CD8-positive, alpha-beta memory T cell (primary cell): ENCODE results near the gene TMEM117. TPM values are rescaled to one million over a fixed set of nuclear protein-coding genes. Genes with fewer than 3 reads are reported as not detected.

ENCODE experiments used
- CTCF ChIA-PET: fragments of 350-600 bp; sonication (Branson Sonifier 250); formaldehyde crosslinking; loops from one replicate; lab custom pipeline; 2021; ENCODE audit warnings: antibody characterized with exemption; lab: Charles Lee
- POLR2A ChIA-PET: fragments of 350-600 bp; sonication (Branson Sonifier 250); formaldehyde crosslinking; loops from one replicate; lab custom pipeline; 2021; ENCODE audit warnings: antibody characterized with exemption; lab: Charles Lee
- DNase-seq, 5 donors: peaks; one replicate each; pipeline versions ENCODE4 v3.0.0 to v3.0.0-alpha.2; 2020 to 2022; ENCODE audit warnings: mixed read lengths in 1 of 5
- H3K27ac ChIP-seq: one replicate; pipeline ENCODE4 v1.7.0; 2013; ENCODE audit warnings: low read depth, mild to moderate bottlenecking, low read length, moderate library complexity
- H3K27me3 ChIP-seq: 2 replicates; pipeline ENCODE4 v1.7.0; 2013; ENCODE audit warnings: low read length, mild to moderate bottlenecking; ENCODE audit not compliant: insufficient read depth, poor library complexity, severe bottlenecking
- H3K36me3 ChIP-seq: 2 replicates; pipeline ENCODE4 v1.7.0; 2013; ENCODE audit warnings: mild to moderate bottlenecking, low read length, moderate library complexity; ENCODE audit not compliant: insufficient read depth
- H3K4me1 ChIP-seq: 2 replicates; pipeline ENCODE4 v1.7.0; 2013; ENCODE audit warnings: mild to moderate bottlenecking, low read length, moderate library complexity; ENCODE audit not compliant: insufficient read depth
- H3K4me3 ChIP-seq: 2 replicates; pipeline ENCODE4 v1.7.0; 2013; ENCODE audit warnings: mild to moderate bottlenecking, low read length
- H3K9me3 ChIP-seq: 2 replicates; pipeline ENCODE4 v1.7.0; 2013; ENCODE audit warnings: mild to moderate bottlenecking, low read length
- H3K27ac Mint-ChIP-seq, 8 donors: one replicate each; pipeline ENCODE4 v1.8.0; 2020 to 2021; ENCODE audit warnings: mixed read lengths in 8 of 8, mild to moderate bottlenecking in 6 of 8, inconsistent platforms in 3 of 8, moderate library complexity in 3 of 8
- H3K27me3 Mint-ChIP-seq, 2 donors: one replicate each; pipeline ENCODE4 v1.8.0; 2020 to 2021; ENCODE audit warnings: mixed read lengths in 2 of 2, mild to moderate bottlenecking in 1 of 2, moderate library complexity in 1 of 2
- H3K36me3 Mint-ChIP-seq, 3 donors: one replicate each; pipeline ENCODE4 v1.8.0; 2020 to 2021; ENCODE audit warnings: mixed read lengths in 3 of 3, inconsistent platforms in 1 of 3, mild to moderate bottlenecking in 1 of 3
- H3K4me1 Mint-ChIP-seq, 3 donors: one replicate each; pipeline ENCODE4 v1.8.0; 2020 to 2021; ENCODE audit warnings: mixed read lengths in 3 of 3, inconsistent platforms in 1 of 3, mild to moderate bottlenecking in 1 of 3
- H3K4me3 Mint-ChIP-seq, 7 donors: one replicate each; pipeline ENCODE4 v1.8.0; 2020 to 2021; ENCODE audit warnings: mixed read lengths in 7 of 7, mild to moderate bottlenecking in 6 of 7, moderate library complexity in 4 of 7, inconsistent platforms in 2 of 7
- H3K9me3 Mint-ChIP-seq, 5 donors: one replicate each; pipeline ENCODE4 v1.8.0; 2020 to 2022; ENCODE audit warnings: mixed read lengths in 5 of 5, mild to moderate bottlenecking in 3 of 5, moderate library complexity in 2 of 5, inconsistent platforms in 1 of 5
- polyA plus RNA-seq: library from polyadenylated mRNA; unstranded; fragments of 300-500 nt; fragmentation: Illumina TruSeq; gene quantifications from one replicate; pipeline ENCODE4 v1.2.3, GENCODE V29; 2021
- total RNA-seq, 2 experiments: library from RNA; stranded (reverse); gene quantifications; one replicate each; pipeline ENCODE4 v1.2.3, GENCODE V29; 2021

Gene TMEM117
- total and polyA plus RNA-seq, 3 experiments from 2014 or later: 1.4 to 6.2 (median 1.8) TPM

GRCh38 chr12:43824207-43824775 lies 11.6 kb upstream of the TMEM117 start:
- Histone ChIP-seq H3K9me3 (no peaks in the 10 kb centered on the region), H3K4me3 (no peak overlapping the region), H3K36me3 (no peaks in the 10 kb centered on the region), H3K27me3 (no peaks in the 10 kb centered on the region), H3K4me1 (no peaks in the 10 kb centered on the region), H3K27ac (no peak overlapping the region)
- CTCF ChIA-PET: no interaction called here
- Mint-ChIP-seq H3K9me3 (no peaks in the 10 kb centered on the region), H3K27ac (peak overlapping the region in 1 of 8 donors; percentile 13), H3K4me1 (peaks cover 0 to 6% (median 4%) of the 10 kb centered on the region in 3 donors), H3K27me3 (peaks cover 0 to 9% of the 10 kb centered on the region in 2 donors), H3K4me3 (no peak overlapping the region), H3K36me3 (peaks cover 0 to 1% (median 0%) of the 10 kb centered on the region in 3 donors)
- POLR2A ChIA-PET: interaction anchor here (1.7 kb wide), 1 partner anchor 18 kb away, joined by 6 read pairs; the partner anchor contains the start of gene TWF1
- no peak for DNase-seq

DNA sequence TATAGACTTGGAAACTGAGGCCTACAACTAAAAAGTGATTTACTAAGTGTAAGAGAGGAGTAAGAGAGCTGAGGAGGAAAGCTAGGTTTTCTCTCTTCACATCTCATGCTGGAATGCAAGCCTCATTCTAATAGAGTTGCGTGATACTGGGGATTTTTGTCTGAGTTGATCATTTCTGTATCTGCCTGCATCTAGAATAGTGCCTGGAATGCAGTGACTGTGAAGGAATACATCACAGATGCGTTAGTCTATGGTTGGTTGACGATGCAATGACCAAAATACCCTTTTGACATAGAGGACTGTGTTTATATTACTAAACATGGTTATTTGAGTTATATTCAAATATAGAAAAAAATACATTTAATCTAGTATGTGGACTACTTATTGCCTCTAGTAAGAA lies 9.2 kb upstream of the TMEM117 start:
- Mint-ChIP-seq H3K9me3 (no peaks in the 10 kb centered on the region), H3K27ac (no peak overlapping the region), H3K4me1 (peaks cover 8 to 11% (median 9%) of the 10 kb centered on the region in 3 donors), H3K4me3 (no peak overlapping the region), H3K27me3 (peaks cover 0 to 1% of the 10 kb centered on the region in 2 donors), H3K36me3 (peaks cover 0 to 1% (median 0%) of the 10 kb centered on the region in 3 donors)
- Histone ChIP-seq H3K36me3 (no peaks in the 10 kb centered on the region), H3K4me1 (peaks cover 7% of the 10 kb centered on the region), H3K9me3 (no peaks in the 10 kb centered on the region), H3K27ac (no peak overlapping the region), H3K4me3 (no peak overlapping the region), H3K27me3 (no peaks in the 10 kb centered on the region)
- DNase-seq: no peak
- ChIA-PET POLR2A (no interaction called here), CTCF (interaction anchor here (1.0 kb wide), 1 partner anchor 9 kb away, joined by 3 read pairs; the partner anchor contains the start of gene TMEM117)

GRCh38 chr12:43827093-43827492 lies 8.8 kb upstream of the TMEM117 start:
- Mint-ChIP-seq H3K4me3 (peak overlapping the region in 1 of 7 donors; percentile 3), H3K36me3 (peaks cover 0 to 1% (median 0%) of the 10 kb centered on the region in 3 donors), H3K27me3 (no peaks in the 10 kb centered on the region), H3K27ac (peak overlapping the region in 2 of 8 donors; percentile 23 to 54), H3K9me3 (no peaks in the 10 kb centered on the region), H3K4me1 (peaks cover 13 to 16% (median 13%) of the 10 kb centered on the region in 3 donors)
- CTCF ChIA-PET: no interaction called here
- H3K27me3 ChIP-seq: no peaks in the 10 kb centered on the region
- no peak overlapping the region for H3K4me3 ChIP-seq
- DNase-seq: no peak
- peaks cover 11% of the 10 kb centered on the region for H3K4me1 ChIP-seq
- H3K27ac ChIP-seq: no peak overlapping the region
- no peaks in the 10 kb centered on the region for H3K36me3 ChIP-seq
- no peaks in the 10 kb centered on the region for H3K9me3 ChIP-seq
- POLR2A ChIA-PET: no interaction called here

- DNase-seq: peak in 2 of 5 donors; percentile 25 to 34
- CTCF ChIA-PET: interaction anchor here (1.2 kb wide), 1 partner anchor 74 kb away, joined by 3 read pairs; the partner anchor contains the start of genes IRAK4 and PUS7L
- Histone ChIP-seq H3K36me3 (no peaks in the 10 kb centered on the region), H3K27me3 (no peaks in the 10 kb centered on the region), H3K4me1 (peaks cover 36% of the 10 kb centered on the region), H3K9me3 (no peaks in the 10 kb centered on the region), H3K4me3 (no peak overlapping the region), H3K27ac (no peak overlapping the region)
- peak overlapping the region in 6 of 7 donors; percentile 11 to 75 (median 45) for H3K4me3 Mint-ChIP-seq
- H3K27ac Mint-ChIP-seq: peak overlapping the region in 7 of 8 donors; percentile 26 to 89 (median 83)
- POLR2A ChIA-PET: interaction anchor here (4.6 kb wide), 1 partner anchor 27 kb away, joined by 35 read pairs; the partner anchor contains the start of gene TWF1
- H3K9me3 Mint-ChIP-seq: no peaks in the 10 kb centered on the region
- peaks cover 40 to 49% (median 46%) of the 10 kb centered on the region in 3 donors for H3K4me1 Mint-ChIP-seq
- H3K27me3 Mint-ChIP-seq: no peaks in the 10 kb centered on the region
- H3K36me3 Mint-ChIP-seq: peaks cover 0 to 5% (median 1%) of the 10 kb centered on the region in 3 donors
Observed at GRCh38 chr12:43832463-43833168, 3.3 kb upstream of the TMEM117 start.

DNA sequence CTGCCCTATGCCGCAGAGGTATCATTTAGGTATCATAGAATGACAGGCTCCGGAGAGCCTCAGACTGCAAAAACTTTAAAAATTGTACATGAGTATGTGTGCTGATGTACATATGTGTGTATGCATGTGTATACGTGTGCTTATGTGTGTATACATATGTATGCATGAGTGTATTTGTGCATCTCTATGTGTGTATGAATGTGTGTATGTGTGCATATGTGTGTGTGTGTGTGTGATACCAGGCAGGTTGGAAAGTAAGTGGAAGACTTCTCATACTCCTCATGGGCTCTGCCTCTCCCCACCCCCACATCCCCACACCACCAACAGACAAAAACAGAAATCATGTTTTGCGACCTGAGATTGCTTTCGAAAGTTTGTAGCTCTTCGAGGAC lies 621 bp upstream of the TMEM117 start:
- Histone ChIP-seq H3K27ac (peak overlapping the region; percentile 68), H3K4me3 (peak overlapping the region; percentile 60), H3K27me3 (no peaks in the 10 kb centered on the region), H3K36me3 (no peaks in the 10 kb centered on the region), H3K4me1 (peaks cover 36% of the 10 kb centered on the region), H3K9me3 (no peaks in the 10 kb centered on the region)
- Mint-ChIP-seq H3K27ac (peak overlapping the region; percentile 73 to 97 (median 92)), H3K4me1 (peaks cover 49 to 64% (median 49%) of the 10 kb centered on the region in 3 donors), H3K36me3 (peaks cover 0 to 5% (median 0%) of the 10 kb centered on the region in 3 donors), H3K4me3 (peak overlapping the region; percentile 81 to 96 (median 92)), H3K9me3 (no peaks in the 10 kb centered on the region), H3K27me3 (no peaks in the 10 kb centered on the region)
- ChIA-PET CTCF (interaction anchor here (0.8 to 4.5 kb wide), 3 partner anchors 9 to 47 kb away, joined by 3 to 23 read pairs (median 5); partner anchors contain the start of gene TWF1), POLR2A (interaction anchor here (0.6 to 4.6 kb wide), 4 partner anchors 29 to 90 kb away, joined by 3 to 35 read pairs (median 6); partner anchors contain the start of genes IRAK4, PUS7L and TWF1)
- DNase-seq: no peak

DNA sequence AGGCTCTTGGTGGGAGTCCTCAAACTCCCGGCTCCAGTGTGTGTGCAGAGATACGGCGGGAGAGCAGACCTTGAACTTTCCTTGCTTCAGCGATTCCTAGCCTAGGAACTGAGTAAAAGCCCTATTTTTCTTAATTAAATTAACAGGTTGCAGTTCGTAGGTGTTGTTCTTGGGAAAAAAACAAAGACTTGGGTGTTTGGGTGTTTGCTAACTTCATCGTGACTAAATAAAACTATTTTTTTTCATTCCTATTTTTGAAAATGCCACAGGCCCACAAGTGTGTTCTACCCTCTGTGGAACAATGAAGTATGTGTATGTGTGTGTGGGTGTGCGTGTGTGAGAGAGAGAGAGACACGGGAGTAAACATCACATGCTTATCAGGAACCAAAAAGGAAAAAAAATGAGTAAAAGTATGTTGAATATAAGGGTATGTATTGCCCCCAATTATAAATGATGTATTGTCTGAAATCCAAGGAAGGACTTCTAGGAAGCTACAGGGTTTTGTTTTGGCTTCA lies 651 bp downstream of the TMEM117 start:
- Mint-ChIP-seq H3K4me1 (peaks cover 42 to 58% (median 46%) of the 10 kb centered on the region in 3 donors), H3K27me3 (no peaks in the 10 kb centered on the region), H3K9me3 (no peaks in the 10 kb centered on the region), H3K4me3 (peak overlapping the region; percentile 68 to 95 (median 81)), H3K36me3 (peaks cover 0 to 5% (median 0%) of the 10 kb centered on the region in 3 donors), H3K27ac (peak overlapping the region; percentile 69 to 97 (median 88))
- no peak for DNase-seq
- peak overlapping the region; percentile 68 for H3K27ac ChIP-seq
- H3K4me1 ChIP-seq: peaks cover 29% of the 10 kb centered on the region
- peak overlapping the region; percentile 60 for H3K4me3 ChIP-seq
- ChIA-PET CTCF (interaction anchor here (0.6 to 4.5 kb wide), 3 partner anchors 30 to 77 kb away, joined by 3 to 23 read pairs (median 5); partner anchors contain the start of gene TWF1), POLR2A (interaction anchor here (0.6 to 4.6 kb wide), 3 partner anchors 30 to 78 kb away, joined by 4 to 35 read pairs (median 8); partner anchors contain the start of genes IRAK4, PUS7L and TWF1)
- H3K27me3 ChIP-seq: no peaks in the 10 kb centered on the region
- H3K9me3 ChIP-seq: no peaks in the 10 kb centered on the region
- no peaks in the 10 kb centered on the region for H3K36me3 ChIP-seq

DNA sequence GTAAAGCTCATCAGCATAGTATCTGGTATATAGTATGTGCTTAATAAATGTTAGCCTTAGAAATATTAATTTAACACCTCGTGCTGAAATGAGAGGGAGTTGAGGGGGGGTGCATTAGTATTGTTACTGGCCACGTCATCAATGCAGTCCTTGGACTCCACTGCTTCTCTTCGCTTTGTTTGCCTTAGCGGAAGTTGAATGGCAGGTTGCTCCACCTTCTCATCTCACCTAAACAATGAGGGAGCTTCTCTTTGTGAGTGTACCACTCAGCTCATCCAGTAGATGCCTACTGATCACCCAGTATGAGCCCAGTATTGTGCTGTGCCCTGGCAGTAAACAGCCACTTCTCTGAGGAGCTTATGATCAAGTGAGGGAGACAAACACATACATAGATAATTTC lies 4.5 kb downstream of the TMEM117 start:
- H3K4me1 Mint-ChIP-seq: peaks cover 12 to 27% (median 20%) of the 10 kb centered on the region in 3 donors
- Histone ChIP-seq H3K4me3 (no peak overlapping the region), H3K9me3 (no peaks in the 10 kb centered on the region), H3K36me3 (no peaks in the 10 kb centered on the region), H3K27ac (no peak overlapping the region), H3K27me3 (no peaks in the 10 kb centered on the region), H3K4me1 (peaks cover 7% of the 10 kb centered on the region)
- H3K36me3 Mint-ChIP-seq: peaks cover 0 to 7% (median 1%) of the 10 kb centered on the region in 3 donors
- no peak for DNase-seq
- CTCF ChIA-PET: no interaction called here
- H3K4me3 Mint-ChIP-seq: no peak overlapping the region
- POLR2A ChIA-PET: no interaction called here
- H3K27me3 Mint-ChIP-seq: peaks cover 0 to 1% of the 10 kb centered on the region in 2 donors
- H3K9me3 Mint-ChIP-seq: no peaks in the 10 kb centered on the region
- H3K27ac Mint-ChIP-seq: peak overlapping the region in 2 of 8 donors; percentile 26 to 57
